GM18873 (cell line): ENCODE data around the gene CREB3L4.

Source experiments
- ATAC-seq: cut with Tn5 transposase; IDR thresholded peaks from one replicate; pipeline ENCODE4 v1.9.1; 2021; ENCODE audit warnings: mild to moderate bottlenecking, moderate library complexity, moderate number of reproducible peaks; ENCODE audit not compliant: unreplicated experiment, low FRiP score

Gene CREB3L4

GRCh38 chr1:153936011-153936802 is 31.5 kb upstream of the CREB3L4 start:
- ATAC-seq, result no peak

GRCh38 chr1:153937331-153937730 is 30.4 kb upstream of the CREB3L4 start:
- ATAC-seq, result no peak

- ATAC-seq, result no peak
These were observed 28.7 kb upstream of the CREB3L4 start for GRCh38 chr1:153938996-153939395.

GRCh38 chr1:153939476-153939875 is 28.2 kb upstream of the CREB3L4 start:
- no peak for ATAC-seq

GRCh38 chr1:153940756-153941155 is 26.9 kb upstream of the CREB3L4 start:
- ATAC-seq, result no peak

- no peak for ATAC-seq
These were observed 25.6 kb upstream of the CREB3L4 start for GRCh38 chr1:153941826-153942725.

GRCh38 chr1:153942766-153943549 is 24.7 kb upstream of the CREB3L4 start:
- ATAC-seq, result no peak

GRCh38 chr1:153944005-153944826 is 23.5 kb upstream of the CREB3L4 start:
- no peak for ATAC-seq

GRCh38 chr1:153944827-153945117 is 22.9 kb upstream of the CREB3L4 start:
- ATAC-seq, result no peak

- ATAC-seq, result peak; percentile 23
These were observed 22.4 kb upstream of the CREB3L4 start for GRCh38 chr1:153945131-153945794.

- peak; percentile 62 for ATAC-seq
These were observed 21.7 kb upstream of the CREB3L4 start for GRCh38 chr1:153945795-153946621.

GRCh38 chr1:153946622-153947241 is 21.0 kb upstream of the CREB3L4 start, which contains the start of gene DENND4B:
Gene DENND4B (minus strand): TSS chr1:153946718. CDS start chr1:153944374, 2,344 bp downstream.
- peak; percentile 32 for ATAC-seq

GRCh38 chr1:153951183-153951582 is 16.5 kb upstream of the CREB3L4 start:
- no peak for ATAC-seq

- no peak for ATAC-seq
These were observed 15.9 kb upstream of the CREB3L4 start for GRCh38 chr1:153951801-153952200.

GRCh38 chr1:153953859-153954365 is 13.8 kb upstream of the CREB3L4 start:
- no peak for ATAC-seq

- ATAC-seq, result no peak
These were observed 12.9 kb upstream of the CREB3L4 start for GRCh38 chr1:153954826-153955225.

GRCh38 chr1:153956997-153957715 is 10.5 kb upstream of the CREB3L4 start:
- no peak for ATAC-seq
